ENCODE results near the gene SARM1. TPM values are rescaled to one million over a fixed set of nuclear protein-coding genes. Genes with fewer than 3 reads are reported as not detected.
"Not testable (repeated sequence)": the region's sequence is repeated elsewhere in the genome, so short reads cannot be mapped to it uniquely, and the experiment has no call there.

SARM1 gene
- total RNA-seq, 2 donors from 2014 or later, result 11.7 to 12.7 TPM

GRCh38 chr17:28404812-28405570 is 33.5 kb downstream of the SARM1 start:
- DNase-seq (peak in 1 of 2 donors; percentile 28), ATAC-seq (peak; percentile 7)
- intact Hi-C loops (cut with DNase I, micrococcal nuclease), result no loop called here

DNA sequence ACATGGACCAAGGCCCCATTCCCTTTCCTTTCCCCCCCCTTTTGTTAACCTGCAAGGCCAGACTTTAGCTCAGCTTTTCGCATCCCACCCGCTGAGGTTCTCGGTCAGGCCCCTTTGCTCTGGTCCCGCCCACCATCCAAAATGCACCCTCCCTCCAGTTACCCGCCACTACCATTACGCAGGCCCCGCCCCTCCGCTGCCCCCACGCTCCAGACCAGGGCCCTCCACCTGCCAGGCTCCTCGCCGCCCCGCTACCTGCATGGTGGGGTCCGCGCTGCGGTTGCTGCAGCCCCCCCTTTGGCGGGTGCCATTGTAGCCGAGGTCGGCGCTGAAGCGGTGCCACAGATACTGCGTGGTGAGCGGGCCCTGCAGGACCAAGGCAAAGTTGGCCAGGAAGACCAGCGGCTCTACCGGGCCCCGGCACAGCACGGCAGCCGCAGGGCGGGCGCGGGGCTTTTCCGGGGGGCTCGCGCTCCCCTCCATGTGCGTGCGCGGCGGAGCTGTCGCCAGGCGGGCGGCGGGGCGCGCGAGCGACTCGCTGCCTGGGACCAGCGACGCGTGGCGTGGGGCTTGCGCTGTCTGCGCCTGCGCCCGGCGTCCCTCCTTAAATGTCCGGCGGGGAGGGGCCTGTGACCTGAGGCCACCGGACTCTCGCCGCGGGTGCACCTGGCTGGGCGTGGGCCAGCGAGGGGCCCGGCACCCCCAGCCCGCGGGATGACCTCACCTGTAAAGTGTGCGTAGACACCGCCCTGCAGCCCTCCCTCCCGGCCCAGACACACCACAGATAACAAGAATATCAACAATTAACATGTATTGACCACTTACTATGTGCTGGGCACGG is 34.4 kb downstream of the SARM1 start, which contains the start of gene SLC46A1:
Gene SLC46A1, minus strand, starts transcription at position 581 of the 841 bp plus-strand sequence. Its CDS starts 98 bp downstream, at position 483.
- ATAC-seq (peak; percentile 65), DNase-seq (peak; percentile 64 to 71)
- intact Hi-C loops (cut with DNase I, micrococcal nuclease), result no loop called here

DNA sequence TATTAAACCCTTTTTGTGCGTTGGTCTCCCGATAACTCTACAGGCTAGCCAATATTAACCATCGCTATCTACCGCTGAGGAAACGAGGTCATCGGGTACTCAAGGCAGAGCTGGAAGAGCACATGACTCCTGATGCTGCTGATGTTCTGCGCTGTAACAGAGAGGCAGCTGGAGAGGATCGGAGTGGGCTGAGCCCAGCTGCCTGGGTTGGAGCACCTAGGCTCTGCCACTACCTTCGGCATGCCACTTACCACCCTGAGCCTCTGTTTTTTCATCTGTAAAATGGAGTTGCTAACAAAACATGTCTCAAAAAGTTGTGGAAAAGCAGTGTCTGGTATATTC is 35.0 kb downstream of the SARM1 start:
- ATAC-seq (peak; percentile 30), DNase-seq (no peak)
- intact Hi-C loops (cut with DNase I, micrococcal nuclease), result no loop called here

DNA sequence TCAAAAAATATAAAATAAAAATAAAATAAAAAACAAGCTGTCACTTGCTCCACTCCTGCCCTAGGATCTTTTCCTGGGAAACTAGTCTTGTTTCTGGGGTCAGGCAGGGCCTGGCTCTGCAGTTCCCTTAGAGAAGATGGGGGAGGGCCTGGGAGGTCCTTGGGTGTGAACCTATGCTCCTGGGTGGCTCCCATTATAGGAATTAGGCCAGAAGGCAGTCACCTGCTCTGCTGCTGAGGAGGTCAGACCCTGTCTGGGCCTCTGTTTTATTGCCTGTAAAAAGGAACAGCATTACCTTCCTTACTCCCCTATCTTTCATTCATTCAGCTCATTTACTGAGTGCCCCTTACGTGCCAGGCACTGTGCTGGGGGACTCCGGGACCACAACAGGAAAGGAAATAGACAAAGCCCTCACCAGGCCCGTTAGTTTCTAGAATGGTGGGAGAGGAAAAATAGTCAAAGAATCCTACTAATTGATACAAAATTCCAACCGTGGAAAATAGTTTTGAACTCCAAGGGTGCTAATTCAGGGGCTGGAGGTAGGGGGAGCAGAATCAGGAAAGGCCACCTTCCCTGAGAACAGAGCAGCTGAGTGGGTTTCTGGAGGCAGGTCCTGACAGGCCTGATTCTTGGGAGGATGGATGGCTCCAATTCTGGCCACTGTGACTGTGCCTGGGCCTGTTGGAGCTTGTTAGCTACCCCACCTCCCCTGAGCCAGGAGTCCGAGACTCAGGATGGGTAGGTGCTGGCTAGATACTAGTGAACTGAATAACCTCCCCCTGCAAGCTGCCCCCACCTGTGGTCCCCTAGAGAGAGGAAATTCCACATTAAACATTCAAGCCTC is 35.9 kb downstream of the SARM1 start:
- DNase-seq (no peak), ATAC-seq (peak; percentile 52)
- intact Hi-C loops (cut with DNase I, micrococcal nuclease), result no loop called here

- ATAC-seq, result peak; percentile 50
- DNase-seq, result no peak
- intact Hi-C loops (cut with DNase I, micrococcal nuclease), result no loop called here
Measured at GRCh38 chr17:28407974-28408306, 36.4 kb downstream of the SARM1 start.

- no peak for ATAC-seq
- DNase-seq, result no peak
Measured at GRCh38 chr17:28412099-28412498, 40.6 kb downstream of the SARM1 start.

GRCh38 chr17:28413804-28414203 is 42.3 kb downstream of the SARM1 start:
- intact Hi-C loops (cut with DNase I, micrococcal nuclease), result no loop called here

More at GRCh38 chr17:28412099-28412498, 40.6 kb downstream of the SARM1 start:
- intact Hi-C loops (cut with DNase I, micrococcal nuclease), result no loop called here

GRCh38 chr17:28415886-28416285 is 44.4 kb downstream of the SARM1 start:
- no peak for DNase-seq
- intact Hi-C loops (cut with DNase I, micrococcal nuclease), result no loop called here
- no peak for ATAC-seq

More at GRCh38 chr17:28413804-28414203, 42.3 kb downstream of the SARM1 start:
- ATAC-seq (no peak), DNase-seq (no peak)

DNA sequence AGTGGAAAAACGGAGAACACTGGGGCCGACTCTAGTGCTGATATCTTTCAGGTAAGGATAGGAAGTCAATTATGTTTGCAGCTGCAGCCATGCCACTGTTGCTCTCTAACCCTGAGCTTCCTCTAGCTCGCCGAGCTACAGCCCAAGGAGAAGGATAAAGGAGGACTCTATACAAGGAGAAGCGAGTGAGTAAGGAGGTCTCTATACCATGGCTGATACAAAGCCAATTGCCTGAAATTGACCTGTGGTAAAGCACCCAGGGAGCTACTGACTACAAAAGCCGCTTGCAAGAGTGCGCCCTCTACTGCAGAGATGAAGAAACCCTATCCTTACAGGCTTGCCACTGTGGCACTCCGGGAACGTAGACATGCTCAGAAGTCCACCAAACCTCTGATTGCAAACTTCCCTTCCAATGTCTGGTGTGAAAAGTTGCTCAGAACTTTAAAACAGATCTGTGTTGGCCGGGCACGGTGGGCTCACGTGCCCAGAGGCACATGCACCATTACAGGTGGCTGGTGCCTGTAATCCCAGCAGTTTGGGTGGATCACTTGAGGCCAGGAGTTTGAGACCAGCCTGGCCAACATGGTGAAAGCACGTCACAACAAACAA is 45.3 kb downstream of the SARM1 start:
- peak; percentile 40 to 62 for DNase-seq
- peak; percentile 95 for ATAC-seq
- intact Hi-C loops (cut with DNase I, micrococcal nuclease), result no loop called here

DNA sequence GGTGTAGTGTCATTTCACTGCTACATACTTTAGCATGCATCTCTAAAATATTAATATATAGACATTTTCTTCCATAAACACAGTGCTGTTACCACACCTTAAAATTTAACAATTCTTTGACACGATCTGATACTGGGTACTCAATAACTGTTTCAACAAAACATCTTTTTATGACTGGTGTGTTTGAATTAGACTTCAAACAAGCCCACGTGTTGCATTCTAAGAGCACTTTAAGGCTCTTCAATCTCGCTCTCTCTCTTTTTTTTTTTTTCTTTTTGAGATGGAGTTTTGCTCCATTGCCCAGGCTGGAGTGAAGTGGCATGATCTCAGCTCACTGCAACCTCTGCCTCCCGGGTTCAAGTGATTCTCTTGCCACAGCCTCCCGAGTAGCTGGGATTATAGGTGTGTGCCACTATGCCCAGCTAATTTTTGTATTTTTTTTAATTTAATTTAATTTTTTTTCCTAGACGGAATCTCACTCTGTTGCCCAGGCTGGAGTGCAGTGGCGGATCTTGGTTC is 50.4 kb downstream of the SARM1 start:
- intact Hi-C loops (cut with DNase I, micrococcal nuclease), result no loop called here
- no peak for ATAC-seq
- no peak for DNase-seq

DNA sequence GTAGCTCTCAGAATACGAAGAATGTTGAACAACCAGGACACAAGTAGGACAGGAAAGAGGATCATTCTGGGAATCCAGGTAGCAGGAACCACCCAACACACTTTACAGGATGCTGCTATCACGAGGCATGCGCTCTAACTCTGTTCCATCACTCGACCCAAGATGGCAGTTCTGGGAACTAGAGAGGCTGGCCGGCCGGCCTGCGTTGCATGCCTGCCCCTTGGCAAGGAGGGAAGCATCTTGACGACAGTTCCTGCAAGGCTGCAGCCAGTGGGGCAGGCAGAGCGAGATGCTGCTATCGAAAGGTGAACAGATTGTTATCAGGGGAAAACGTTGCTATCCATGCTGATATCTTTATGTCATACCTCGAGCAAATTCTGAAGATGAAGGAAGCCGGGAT is 53.7 kb downstream of the SARM1 start:
- DNase-seq, result no peak
- intact Hi-C loops (cut with DNase I, micrococcal nuclease), result no loop called here
- no peak for ATAC-seq

DNA sequence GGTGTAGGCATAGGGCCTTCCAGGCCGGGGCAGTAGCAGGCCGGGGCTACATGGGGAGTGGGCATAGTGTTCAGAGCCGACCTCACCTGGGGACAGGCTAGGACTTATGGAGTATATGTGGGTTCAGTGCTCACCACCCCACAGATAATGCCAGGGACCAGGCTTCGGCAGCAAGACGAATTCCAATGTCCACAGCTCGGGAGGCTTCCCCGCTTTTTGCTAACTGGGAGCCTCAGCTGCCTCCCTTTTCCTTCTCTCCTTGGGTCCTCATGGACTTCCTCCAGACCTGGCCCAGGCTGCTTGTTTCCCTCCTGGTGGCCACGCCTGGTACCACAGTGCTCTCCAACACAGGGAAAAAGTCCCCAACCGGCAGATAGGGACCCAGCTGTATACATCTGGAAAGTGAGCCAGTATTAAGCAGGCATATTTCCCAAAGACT is 54.6 kb downstream of the SARM1 start:
- intact Hi-C loops (cut with DNase I, micrococcal nuclease), result no loop called here
- DNase-seq (peak in 1 of 2 donors; percentile 33), ATAC-seq (peak; percentile 73)

- ATAC-seq, result no peak
- intact Hi-C loops (cut with DNase I, micrococcal nuclease), result no loop called here
- DNase-seq, result no peak
Measured at GRCh38 chr17:28427371-28427770, 55.9 kb downstream of the SARM1 start.

DNA sequence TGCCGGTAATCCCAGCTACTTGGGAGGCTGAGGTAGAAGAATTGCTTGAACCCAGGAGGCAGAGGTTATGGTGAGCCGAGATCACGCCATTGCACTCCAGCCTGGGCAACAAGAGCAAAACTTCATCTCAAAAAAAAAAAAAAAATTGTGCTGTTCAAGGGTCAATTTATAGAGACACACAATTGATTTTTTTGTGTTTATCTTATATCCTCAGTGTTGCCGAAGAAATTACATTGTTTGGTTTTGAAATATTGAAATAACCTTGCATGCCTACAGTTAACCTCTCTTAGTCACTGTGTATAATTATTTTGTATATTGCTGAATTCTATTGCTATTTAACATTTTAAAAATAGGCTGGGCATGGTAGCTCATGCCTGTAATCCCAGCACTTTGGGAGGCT is 56.5 kb downstream of the SARM1 start:
- ATAC-seq; DNase-seq; intact Hi-C loops (cut with DNase I, micrococcal nuclease): not testable (repeated sequence)

DNA sequence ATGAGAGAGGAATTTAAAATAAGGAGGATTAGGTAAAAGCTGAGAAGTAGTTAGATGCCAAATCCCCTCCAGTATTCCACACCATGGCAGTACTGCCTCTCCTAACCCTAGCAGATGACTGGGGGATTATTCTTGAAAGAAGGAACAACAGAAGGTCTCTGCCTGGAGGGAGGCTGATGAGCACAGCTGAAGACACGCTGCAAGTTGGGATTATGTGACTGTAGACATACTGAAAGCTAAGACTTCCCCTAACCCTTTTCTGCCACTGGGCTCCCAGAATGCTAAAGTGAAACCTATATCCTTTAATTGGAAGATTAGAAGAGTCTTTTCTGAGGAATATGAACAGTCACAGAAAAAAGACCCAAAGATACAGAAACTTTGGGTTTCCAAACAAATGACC is 62.2 kb downstream of the SARM1 start:
- intact Hi-C loops (cut with DNase I, micrococcal nuclease), result no loop called here
- DNase-seq (no peak), ATAC-seq (no peak)

DNA sequence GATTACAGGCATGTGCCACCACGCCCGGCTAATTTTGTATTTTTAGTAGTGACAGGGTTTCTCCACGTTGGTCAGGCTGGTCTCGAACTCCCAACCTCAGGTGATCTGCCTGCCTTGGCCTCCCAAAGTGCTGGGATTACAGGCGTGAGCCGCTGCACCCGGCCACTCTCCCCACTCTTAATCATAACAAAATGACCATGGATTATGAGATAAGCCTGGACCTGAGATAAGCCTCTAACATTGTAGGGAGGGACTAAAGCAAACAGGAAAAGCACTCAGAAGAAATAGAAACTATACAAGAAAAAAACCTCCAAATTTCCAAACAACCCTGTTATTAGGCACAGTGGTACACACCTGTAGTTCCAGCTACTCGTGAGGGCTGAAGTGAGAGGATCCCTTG is 62.8 kb downstream of the SARM1 start:
- DNase-seq; intact Hi-C loops (cut with DNase I, micrococcal nuclease): not testable (repeated sequence)
- peak; percentile 68 for ATAC-seq

- peak; percentile 80 for ATAC-seq
- peak in 1 of 2 donors; percentile 11 for DNase-seq
Measured at GRCh38 chr17:28443901-28444638, 72.6 kb downstream of the SARM1 start.

More at GRCh38 chr17:28443901-28444638, 72.6 kb downstream of the SARM1 start:
- intact Hi-C loops (cut with DNase I, micrococcal nuclease), result no loop called here
